WI38 (cell line): ENCODE results near the gene RAB44.

Experiments
- H3K4me3 ChIP-seq: 2 replicates; pipeline ENCODE4 v1.5.1; 2011; ENCODE audit warnings: low read depth, mild to moderate bottlenecking, control low read depth, low read length
- TF ChIP-seq, protein P1 (sequence below): IDR thresholded peaks from 2 replicates; pipeline ENCODE4 v1.5.1; 2012; ENCODE audit warnings: low read depth, mild to moderate bottlenecking, control low read depth, low read length

RAB44 gene

GRCh38 chr6:36745283-36745682, 47.7 kb downstream of the RAB44 start:
- H3K4me3 ChIP-seq: no peak overlapping the region
- TF ChIP-seq, protein P1, sequence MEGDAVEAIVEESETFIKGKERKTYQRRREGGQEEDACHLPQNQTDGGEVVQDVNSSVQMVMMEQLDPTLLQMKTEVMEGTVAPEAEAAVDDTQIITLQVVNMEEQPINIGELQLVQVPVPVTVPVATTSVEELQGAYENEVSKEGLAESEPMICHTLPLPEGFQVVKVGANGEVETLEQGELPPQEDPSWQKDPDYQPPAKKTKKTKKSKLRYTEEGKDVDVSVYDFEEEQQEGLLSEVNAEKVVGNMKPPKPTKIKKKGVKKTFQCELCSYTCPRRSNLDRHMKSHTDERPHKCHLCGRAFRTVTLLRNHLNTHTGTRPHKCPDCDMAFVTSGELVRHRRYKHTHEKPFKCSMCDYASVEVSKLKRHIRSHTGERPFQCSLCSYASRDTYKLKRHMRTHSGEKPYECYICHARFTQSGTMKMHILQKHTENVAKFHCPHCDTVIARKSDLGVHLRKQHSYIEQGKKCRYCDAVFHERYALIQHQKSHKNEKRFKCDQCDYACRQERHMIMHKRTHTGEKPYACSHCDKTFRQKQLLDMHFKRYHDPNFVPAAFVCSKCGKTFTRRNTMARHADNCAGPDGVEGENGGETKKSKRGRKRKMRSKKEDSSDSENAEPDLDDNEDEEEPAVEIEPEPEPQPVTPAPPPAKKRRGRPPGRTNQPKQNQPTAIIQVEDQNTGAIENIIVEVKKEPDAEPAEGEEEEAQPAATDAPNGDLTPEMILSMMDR: no peak

DNA sequence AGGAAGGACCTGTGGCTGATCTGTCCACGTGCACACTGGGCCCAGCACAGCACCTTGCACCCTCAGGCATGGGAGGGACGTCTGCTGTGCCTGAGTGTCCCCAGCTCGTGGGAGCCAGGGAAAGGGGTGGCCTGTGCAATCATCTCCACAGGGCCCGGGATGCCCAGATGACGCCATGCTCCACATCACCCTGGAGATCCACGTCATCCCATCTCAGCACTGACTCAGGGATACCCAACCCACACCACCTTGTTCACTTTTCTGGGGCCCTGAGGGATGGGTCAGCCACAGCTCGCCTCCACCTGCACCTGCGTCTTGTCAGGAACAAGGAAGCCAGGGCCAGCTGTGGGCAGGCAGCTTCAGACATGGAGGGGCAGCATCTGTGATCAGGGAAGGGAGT, 48.2 kb downstream of the RAB44 start:
- TF ChIP-seq, protein P1: no peak

GRCh38 chr6:36746251-36746650, 48.6 kb downstream of the RAB44 start:
- no peak overlapping the region for H3K4me3 ChIP-seq
- TF ChIP-seq, protein P1: no peak

More for the DNA sequence above, 48.2 kb downstream of the RAB44 start:
- H3K4me3 ChIP-seq: no peak overlapping the region

DNA sequence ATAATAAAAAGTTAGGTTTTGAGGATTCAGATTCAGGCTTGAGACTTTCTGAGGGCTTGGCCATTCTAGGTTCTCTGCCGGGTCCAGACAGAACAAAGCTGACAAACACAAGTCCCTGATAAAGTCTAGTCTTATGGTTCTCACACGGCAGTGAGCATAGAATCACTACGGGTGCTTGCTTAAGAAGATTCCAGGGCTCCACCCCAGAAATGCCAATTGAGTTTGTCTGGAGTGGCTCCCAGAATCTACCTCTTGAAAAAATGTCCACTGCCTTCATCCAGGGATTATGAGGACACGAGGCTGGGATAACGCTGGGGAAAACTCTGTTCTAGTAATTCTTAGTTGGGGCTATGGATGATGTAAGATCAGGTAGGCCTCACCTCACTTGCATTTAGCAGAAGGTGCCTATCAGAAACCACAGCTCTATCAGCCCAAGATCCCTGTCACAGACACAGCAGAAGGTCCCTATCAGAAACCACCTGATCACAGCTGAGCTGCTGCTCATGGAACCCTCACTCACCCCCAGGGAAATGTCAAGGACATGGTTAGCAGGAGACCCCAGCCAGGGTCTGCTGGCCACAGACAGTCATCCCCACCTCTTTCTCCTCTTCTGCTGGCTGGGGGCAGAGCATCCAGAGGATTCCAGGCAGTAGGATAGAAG, 52.3 kb downstream of the RAB44 start:
- no peak overlapping the region for H3K4me3 ChIP-seq
- TF ChIP-seq, protein P1: no peak

DNA sequence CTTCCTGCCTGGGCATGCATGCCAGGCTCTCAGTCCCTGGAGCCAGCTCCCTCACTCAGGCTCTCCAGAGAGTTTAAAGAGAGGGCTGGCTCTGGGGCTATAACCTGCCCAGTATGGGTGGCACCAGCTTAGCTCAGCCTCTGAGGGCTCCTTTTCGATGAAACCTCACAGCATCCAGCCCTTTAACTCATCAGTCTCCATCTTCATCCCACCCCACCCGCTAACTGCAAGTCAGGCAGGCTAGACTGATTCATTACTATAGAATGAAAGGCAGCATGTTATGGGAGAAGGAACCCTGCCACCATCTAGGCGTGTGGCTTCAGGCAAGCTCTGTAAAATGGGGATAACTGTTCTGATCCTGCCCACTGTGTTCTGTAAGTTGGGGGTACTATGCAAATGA, 53.5 kb downstream of the RAB44 start:
- no peak overlapping the region for H3K4me3 ChIP-seq
- TF ChIP-seq, protein P1: no peak

- no peak overlapping the region for H3K4me3 ChIP-seq
- TF ChIP-seq, protein P1: no peak
Measured at GRCh38 chr6:36751833-36752186, 54.2 kb downstream of the RAB44 start.

- TF ChIP-seq, protein P1: no peak
- H3K4me3 ChIP-seq: no peak overlapping the region
Measured at GRCh38 chr6:36752187-36752885, 54.7 kb downstream of the RAB44 start.
